ENCODE results near the gene KLF14. TPM values are rescaled to one million over a fixed set of nuclear protein-coding genes. Genes with fewer than 3 reads are reported as not detected.
A peak's percentile ranks its signal among the peaks of the same experiment; 100 is the strongest.

The KLF14 gene
- total RNA-seq, 1 donor from 2014 or later: 0.52 TPM

DNA sequence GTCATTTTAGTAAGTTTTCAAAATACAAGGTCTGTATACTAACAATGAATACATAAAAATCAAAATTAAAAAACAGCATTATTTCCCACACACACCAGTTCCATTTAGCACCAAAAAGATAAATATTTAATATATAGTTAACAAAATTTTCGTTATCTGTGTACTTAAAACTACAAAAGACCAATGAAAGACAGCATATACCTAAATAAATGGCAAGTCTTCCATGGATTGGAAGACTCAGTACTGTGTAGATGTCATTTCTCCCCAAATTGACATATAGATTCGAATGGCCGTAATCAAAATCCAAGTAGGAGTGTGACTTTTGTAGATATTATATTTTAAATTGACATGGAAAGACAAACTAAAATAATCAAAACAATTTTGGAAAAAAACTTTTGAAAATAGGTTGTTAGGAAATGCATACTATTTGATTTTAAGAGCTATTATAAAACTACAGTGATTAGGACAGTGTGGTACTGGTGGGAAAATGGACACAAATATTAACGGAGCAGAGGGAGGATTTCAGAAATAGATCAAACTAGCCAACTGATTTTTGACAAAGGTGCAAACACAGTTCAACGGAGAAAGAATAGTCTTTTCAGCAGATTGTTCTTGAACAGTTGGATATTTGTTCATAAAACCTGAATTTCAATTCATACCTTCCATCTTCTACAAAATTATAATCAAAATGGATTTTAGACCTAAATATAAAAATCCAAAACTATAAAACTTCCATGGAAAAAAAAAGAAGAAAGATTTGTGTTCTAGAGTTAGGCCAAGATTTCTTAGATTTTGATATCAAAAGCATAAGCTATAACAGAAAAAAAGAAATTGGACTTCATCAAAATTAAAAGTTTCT lies 14.8 kb upstream of the KLF14 start:
- Histone ChIP-seq H3K9ac (ENCODE audit: low read depth in 1 of 3, low read length in 3 of 3) (no peak overlapping the region), H3K36me3 (ENCODE audit: control insufficient read depth in 3 of 3, insufficient read depth in 3 of 3, low read length in 3 of 3) (no peaks in the 10 kb centered on the region), H3K9me3 (ENCODE audit: control insufficient read depth in 3 of 3, low read length in 3 of 3) (no peaks in the 10 kb centered on the region), H3K4me1 (ENCODE audit: control insufficient read depth in 3 of 3, insufficient read depth in 3 of 3, low read length in 3 of 3) (no peaks in the 10 kb centered on the region), H3K4me3 (ENCODE audit: low read length in 3 of 3) (no peak overlapping the region), H3K27ac (ENCODE audit: low read depth, low read length) (no peak overlapping the region), H3K27me3 (ENCODE audit: control insufficient read depth in 3 of 3, insufficient read depth in 3 of 3, low read length in 3 of 3) (peaks cover 0 to 3% (median 0%) of the 10 kb centered on the region in 3 donors)

DNA sequence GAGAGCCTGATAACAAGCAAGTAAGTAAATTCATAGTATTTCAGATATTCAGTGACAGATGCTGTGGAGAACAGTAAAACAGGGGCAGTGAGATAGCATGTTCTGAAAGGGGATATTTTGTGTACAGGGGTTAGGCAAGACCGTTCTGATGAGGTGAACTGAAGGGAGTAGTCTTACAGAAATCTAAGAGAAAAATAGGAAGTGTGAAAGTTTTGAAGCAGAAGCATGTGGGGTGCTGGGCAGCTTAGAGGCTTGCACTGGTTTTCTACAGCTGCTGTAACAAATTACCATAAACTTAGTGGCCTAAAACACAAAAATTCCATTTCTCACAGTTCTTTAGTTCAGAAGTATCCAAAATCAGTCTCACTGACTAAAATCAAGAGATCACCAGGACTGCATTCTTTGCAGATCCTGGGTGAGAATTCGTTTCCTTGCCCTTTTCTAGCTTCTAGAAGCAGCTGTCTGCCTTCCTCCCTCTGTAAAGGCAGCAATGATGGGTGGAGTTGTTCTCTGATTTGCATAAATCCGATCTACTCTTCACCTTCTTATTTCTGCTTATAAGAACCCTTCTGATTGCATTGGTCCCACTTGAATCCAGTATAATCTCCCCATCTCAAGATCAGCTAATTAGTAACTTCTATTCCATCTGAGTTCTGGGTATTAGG lies 7.5 kb upstream of the KLF14 start:
- no peak overlapping the region for H3K9ac ChIP-seq (ENCODE audit: low read depth in 1 of 3, low read length in 3 of 3)
- H3K4me1 ChIP-seq (ENCODE audit: control insufficient read depth in 3 of 3, insufficient read depth in 3 of 3, low read length in 3 of 3): no peaks in the 10 kb centered on the region
- H3K4me3 ChIP-seq (ENCODE audit: low read length in 3 of 3): no peak overlapping the region
- H3K9me3 ChIP-seq (ENCODE audit: control insufficient read depth in 3 of 3, low read length in 3 of 3): no peaks in the 10 kb centered on the region
- H3K27ac ChIP-seq (ENCODE audit: low read depth, low read length): no peak overlapping the region
- no peaks in the 10 kb centered on the region for H3K36me3 ChIP-seq (ENCODE audit: control insufficient read depth in 3 of 3, insufficient read depth in 3 of 3, low read length in 3 of 3)
- H3K27me3 ChIP-seq (ENCODE audit: control insufficient read depth in 3 of 3, insufficient read depth in 3 of 3, low read length in 3 of 3): peaks cover 3 to 18% (median 8%) of the 10 kb centered on the region in 3 donors

DNA sequence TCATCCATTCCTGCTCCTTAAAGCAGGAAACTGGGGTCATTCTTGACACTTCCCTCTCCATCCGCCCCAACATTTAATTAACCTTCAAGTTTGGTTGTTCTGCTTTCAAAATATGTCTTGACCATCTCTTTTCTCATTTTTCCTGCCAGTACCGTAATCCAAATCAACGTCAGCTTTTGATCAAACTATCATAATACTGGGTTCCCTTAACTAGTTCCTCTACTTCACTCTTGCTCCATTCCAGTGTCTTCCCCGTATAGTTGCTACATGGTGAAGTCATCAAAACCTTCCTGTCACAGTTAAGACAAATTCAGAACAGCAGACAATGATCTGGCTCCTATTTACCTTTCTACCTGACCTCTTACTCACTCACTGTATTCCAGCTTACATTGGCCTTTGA lies 6.6 kb upstream of the KLF14 start:
- no peak overlapping the region for H3K9ac ChIP-seq (ENCODE audit: low read depth in 1 of 3, low read length in 3 of 3)
- no peak overlapping the region for H3K4me3 ChIP-seq (ENCODE audit: low read length in 3 of 3)
- H3K4me1 ChIP-seq (ENCODE audit: control insufficient read depth in 3 of 3, insufficient read depth in 3 of 3, low read length in 3 of 3): no peaks in the 10 kb centered on the region
- no peak overlapping the region for H3K27ac ChIP-seq (ENCODE audit: low read depth, low read length)
- no peaks in the 10 kb centered on the region for H3K36me3 ChIP-seq (ENCODE audit: control insufficient read depth in 3 of 3, insufficient read depth in 3 of 3, low read length in 3 of 3)
- no peaks in the 10 kb centered on the region for H3K9me3 ChIP-seq (ENCODE audit: control insufficient read depth in 3 of 3, low read length in 3 of 3)
- H3K27me3 ChIP-seq (ENCODE audit: control insufficient read depth in 3 of 3, insufficient read depth in 3 of 3, low read length in 3 of 3): peaks cover 3 to 24% (median 8%) of the 10 kb centered on the region in 3 donors

DNA sequence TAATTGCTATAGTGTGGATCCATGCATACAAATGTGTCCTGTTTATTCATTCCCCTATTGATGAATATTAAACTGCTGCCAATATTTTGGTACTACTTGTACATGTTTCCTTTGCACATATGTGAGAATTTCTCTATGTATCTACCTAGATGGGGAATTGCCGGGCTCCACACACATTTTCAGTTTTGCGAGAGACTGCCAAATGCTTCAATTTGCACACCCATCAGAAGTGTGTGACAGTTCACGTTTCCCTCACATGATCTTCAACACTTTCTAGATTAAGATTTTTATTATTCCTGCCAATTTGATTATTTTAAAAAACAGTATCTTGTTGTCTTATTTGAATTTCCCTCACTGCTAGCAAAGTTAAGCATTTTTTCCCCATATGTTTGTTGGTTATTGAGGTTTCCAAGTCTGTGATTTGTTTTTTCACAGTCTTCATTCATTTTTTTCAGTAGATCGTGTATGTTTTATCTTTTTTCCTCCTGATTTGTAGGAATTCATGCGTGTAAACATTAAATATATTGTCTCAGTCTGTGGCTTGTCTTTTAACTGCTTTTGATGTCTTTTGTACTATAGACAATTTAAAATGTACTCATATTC lies 2.4 kb upstream of the KLF14 start:
- Histone ChIP-seq H3K9me3 (ENCODE audit: control insufficient read depth in 3 of 3, low read length in 3 of 3) (peaks cover 7 to 14% (median 12%) of the 10 kb centered on the region in 3 donors), H3K4me3 (ENCODE audit: low read length in 3 of 3) (no peak overlapping the region), H3K9ac (ENCODE audit: low read depth in 1 of 3, low read length in 3 of 3) (no peak overlapping the region), H3K27ac (ENCODE audit: low read depth, low read length) (no peak overlapping the region), H3K27me3 (ENCODE audit: control insufficient read depth in 3 of 3, insufficient read depth in 3 of 3, low read length in 3 of 3) (peaks cover 8 to 38% (median 20%) of the 10 kb centered on the region in 3 donors), H3K4me1 (ENCODE audit: control insufficient read depth in 3 of 3, insufficient read depth in 3 of 3, low read length in 3 of 3) (no peaks in the 10 kb centered on the region), H3K36me3 (ENCODE audit: control insufficient read depth in 3 of 3, insufficient read depth in 3 of 3, low read length in 3 of 3) (no peaks in the 10 kb centered on the region)

DNA sequence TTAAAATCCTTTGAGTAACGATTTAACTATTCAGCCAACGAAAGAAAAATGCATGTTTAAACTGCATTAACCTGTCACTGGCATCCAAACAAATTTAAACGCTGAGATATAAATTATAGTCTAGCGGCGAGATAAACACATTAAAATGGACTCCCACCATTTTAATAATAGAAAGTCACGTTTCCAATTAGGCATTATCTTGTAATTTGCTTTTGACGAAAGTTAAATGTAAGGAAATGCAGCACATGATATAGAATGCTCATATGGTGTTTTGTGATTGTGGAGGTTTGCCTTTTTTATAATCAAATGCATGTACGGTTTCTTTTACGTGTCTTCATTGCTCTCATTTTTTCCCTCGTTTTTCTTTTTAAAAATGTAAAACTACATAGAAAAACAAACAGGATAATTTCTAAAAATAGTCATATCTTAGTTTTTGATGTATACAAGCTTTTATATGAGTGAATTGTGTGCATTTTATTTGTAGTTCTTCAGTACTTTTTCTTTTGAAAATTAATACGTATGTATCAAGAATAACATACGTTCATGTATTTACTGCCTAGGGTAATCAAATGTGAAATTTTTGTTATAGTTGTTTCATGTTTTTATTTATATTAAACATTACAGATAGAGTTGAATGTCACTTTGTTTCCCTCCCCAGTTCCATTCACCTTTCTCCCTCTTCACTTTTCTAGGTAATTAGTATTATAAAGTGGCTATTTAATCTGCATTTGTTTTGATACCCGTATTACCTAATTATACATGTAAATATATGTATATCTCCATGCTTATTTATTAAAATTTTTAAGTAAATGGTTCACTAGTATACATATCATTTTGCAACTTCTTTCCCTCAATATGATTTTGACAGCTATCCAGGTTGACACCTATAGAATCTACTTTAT lies 1.1 kb upstream of the KLF14 start:
- H3K4me3 ChIP-seq (ENCODE audit: low read length in 3 of 3): peak overlapping the region; percentile 55 to 64 (median 63)
- H3K36me3 ChIP-seq (ENCODE audit: control insufficient read depth in 3 of 3, insufficient read depth in 3 of 3, low read length in 3 of 3): no peaks in the 10 kb centered on the region
- no peaks in the 10 kb centered on the region for H3K4me1 ChIP-seq (ENCODE audit: control insufficient read depth in 3 of 3, insufficient read depth in 3 of 3, low read length in 3 of 3)
- peak overlapping the region; percentile 70 for H3K27ac ChIP-seq (ENCODE audit: low read depth, low read length)
- H3K27me3 ChIP-seq (ENCODE audit: control insufficient read depth in 3 of 3, insufficient read depth in 3 of 3, low read length in 3 of 3): peaks cover 8 to 40% (median 24%) of the 10 kb centered on the region in 3 donors
- H3K9me3 ChIP-seq (ENCODE audit: control insufficient read depth in 3 of 3, low read length in 3 of 3): peaks cover 11 to 14% (median 12%) of the 10 kb centered on the region in 3 donors
- H3K9ac ChIP-seq (ENCODE audit: low read depth in 1 of 3, low read length in 3 of 3): peak overlapping the region; percentile 61 to 75 (median 63)

DNA sequence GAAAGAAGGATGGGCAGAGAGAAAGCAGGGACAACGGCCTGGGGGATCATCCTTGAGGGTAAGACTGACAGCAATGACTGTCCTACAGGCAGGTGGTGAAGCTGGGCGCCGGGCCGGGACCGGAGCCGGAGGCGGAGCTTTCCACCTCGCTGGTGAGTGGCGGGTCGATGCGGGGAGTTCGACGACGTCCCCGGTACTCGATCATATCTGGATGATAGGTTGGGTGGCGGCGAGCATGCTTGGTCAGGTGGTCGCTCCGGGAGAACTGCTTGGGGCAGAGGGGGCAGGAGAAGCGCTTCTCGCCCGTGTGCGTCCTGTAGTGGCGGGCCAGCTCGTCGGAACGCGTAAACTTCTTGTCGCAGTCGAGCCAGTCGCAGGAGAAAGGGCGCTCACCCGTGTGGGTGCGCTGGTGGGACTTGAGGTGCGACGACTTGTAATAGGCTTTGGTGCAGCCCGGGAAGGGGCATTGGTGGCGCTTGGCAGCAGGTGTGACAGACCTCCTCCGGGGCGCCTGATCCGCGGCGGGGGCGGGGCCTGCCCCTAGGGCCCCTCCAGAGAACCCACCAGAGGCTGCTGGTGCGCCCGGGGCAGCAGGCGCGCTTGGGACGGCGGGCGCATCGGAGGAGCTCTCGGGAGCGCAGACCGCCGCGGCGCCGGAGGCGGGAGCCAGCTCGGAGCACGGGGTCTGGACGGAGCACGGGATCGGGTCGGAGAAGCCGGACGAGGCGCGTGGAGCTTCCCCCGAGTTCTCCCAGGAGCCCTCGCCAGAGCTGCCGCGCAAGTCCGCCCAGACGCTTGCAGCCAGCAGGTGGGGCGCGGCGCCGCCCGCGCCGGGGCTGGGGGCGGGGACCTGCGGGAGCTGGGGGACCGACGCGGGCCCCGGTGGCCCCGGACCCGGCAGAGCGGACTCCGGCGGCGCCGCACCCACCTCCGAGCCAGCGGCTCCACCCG lies 752 bp downstream of the KLF14 start:
- H3K27me3 ChIP-seq (ENCODE audit: control insufficient read depth in 3 of 3, insufficient read depth in 3 of 3, low read length in 3 of 3): peaks cover 13 to 36% (median 24%) of the 10 kb centered on the region in 3 donors
- peak overlapping the region; percentile 46 to 53 (median 48) for H3K4me3 ChIP-seq (ENCODE audit: low read length in 3 of 3)
- no peak overlapping the region for H3K27ac ChIP-seq (ENCODE audit: low read depth, low read length)
- peak overlapping the region in 1 of 3 donors; percentile 71 for H3K9ac ChIP-seq (ENCODE audit: low read depth in 1 of 3, low read length in 3 of 3)
- no peaks in the 10 kb centered on the region for H3K4me1 ChIP-seq (ENCODE audit: control insufficient read depth in 3 of 3, insufficient read depth in 3 of 3, low read length in 3 of 3)
- no peaks in the 10 kb centered on the region for H3K36me3 ChIP-seq (ENCODE audit: control insufficient read depth in 3 of 3, insufficient read depth in 3 of 3, low read length in 3 of 3)
- peaks cover 11 to 14% (median 12%) of the 10 kb centered on the region in 3 donors for H3K9me3 ChIP-seq (ENCODE audit: control insufficient read depth in 3 of 3, low read length in 3 of 3)

DNA sequence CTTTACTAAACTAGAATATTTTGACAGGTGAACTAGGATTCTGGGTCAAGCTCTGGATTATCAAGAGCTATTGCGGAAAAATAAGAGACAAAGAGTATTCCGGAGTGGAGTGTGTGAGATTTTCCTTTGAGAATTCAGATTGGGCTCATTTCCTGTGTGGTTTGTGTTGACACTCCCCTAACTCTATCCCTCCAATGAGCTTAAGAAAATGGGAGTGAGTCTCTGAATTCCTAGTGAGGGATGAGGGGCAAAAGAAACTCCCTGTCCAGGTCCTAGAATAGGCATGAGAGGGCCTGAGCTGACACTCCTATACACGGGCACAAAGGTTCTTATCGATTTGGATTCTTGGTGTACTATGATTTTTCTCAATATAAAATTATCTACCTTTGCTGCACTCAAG lies 10.2 kb downstream of the KLF14 start:
- Histone ChIP-seq H3K4me1 (ENCODE audit: control insufficient read depth in 3 of 3, insufficient read depth in 3 of 3, low read length in 3 of 3) (peaks cover 0 to 2% (median 0%) of the 10 kb centered on the region in 3 donors), H3K9ac (ENCODE audit: low read depth in 1 of 3, low read length in 3 of 3) (no peak overlapping the region), H3K27me3 (ENCODE audit: control insufficient read depth in 3 of 3, insufficient read depth in 3 of 3, low read length in 3 of 3) (peaks cover 0 to 2% (median 0%) of the 10 kb centered on the region in 3 donors), H3K9me3 (ENCODE audit: control insufficient read depth in 3 of 3, low read length in 3 of 3) (no peaks in the 10 kb centered on the region), H3K27ac (ENCODE audit: low read depth, low read length) (no peak overlapping the region), H3K4me3 (ENCODE audit: low read length in 3 of 3) (no peak overlapping the region), H3K36me3 (ENCODE audit: control insufficient read depth in 3 of 3, insufficient read depth in 3 of 3, low read length in 3 of 3) (no peaks in the 10 kb centered on the region)

DNA sequence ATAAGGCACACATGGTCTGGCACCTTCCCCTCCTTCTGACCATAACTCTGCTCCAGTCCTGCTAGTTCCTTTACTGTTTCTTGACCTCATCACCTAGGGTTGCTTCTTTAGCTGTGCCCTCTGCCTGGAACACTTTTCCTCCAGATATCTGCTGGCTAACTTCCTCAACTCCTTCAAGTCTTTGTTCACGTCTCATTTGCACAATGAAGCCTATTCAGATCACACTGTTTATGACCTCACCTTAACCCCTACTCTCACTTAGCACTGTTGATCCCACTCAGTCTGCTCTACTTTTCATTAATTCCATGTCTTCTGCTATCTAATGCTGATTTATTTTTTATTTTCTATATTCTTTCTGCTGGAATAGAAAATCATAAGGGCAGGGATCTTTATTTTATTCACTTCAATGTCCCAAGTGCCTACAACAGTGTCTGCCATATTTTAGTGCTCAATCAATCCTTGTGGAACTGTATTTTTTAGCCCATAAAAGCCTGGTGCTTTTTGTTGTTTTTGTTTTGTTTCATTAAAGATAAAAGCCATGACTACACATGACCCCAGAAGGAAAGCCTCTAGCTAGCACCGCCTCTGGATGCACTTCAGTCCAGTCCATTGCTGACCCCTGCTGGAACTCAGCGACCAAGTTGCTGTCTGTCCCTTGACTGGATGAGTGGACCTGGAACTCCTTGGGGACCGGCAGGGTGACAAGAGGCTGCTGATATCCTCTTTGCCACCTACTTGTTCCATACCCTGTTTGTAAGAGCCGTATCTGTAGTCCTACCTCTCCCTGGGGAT lies 12.3 kb downstream of the KLF14 start:
- H3K4me1 ChIP-seq (ENCODE audit: control insufficient read depth in 3 of 3, insufficient read depth in 3 of 3, low read length in 3 of 3): peaks cover 0 to 2% (median 0%) of the 10 kb centered on the region in 3 donors
- no peak overlapping the region for H3K27ac ChIP-seq (ENCODE audit: low read depth, low read length)
- H3K9ac ChIP-seq (ENCODE audit: low read depth in 1 of 3, low read length in 3 of 3): no peak overlapping the region
- no peak overlapping the region for H3K4me3 ChIP-seq (ENCODE audit: low read length in 3 of 3)
- no peaks in the 10 kb centered on the region for H3K36me3 ChIP-seq (ENCODE audit: control insufficient read depth in 3 of 3, insufficient read depth in 3 of 3, low read length in 3 of 3)
- peaks cover 0 to 2% (median 0%) of the 10 kb centered on the region in 3 donors for H3K27me3 ChIP-seq (ENCODE audit: control insufficient read depth in 3 of 3, insufficient read depth in 3 of 3, low read length in 3 of 3)
- no peaks in the 10 kb centered on the region for H3K9me3 ChIP-seq (ENCODE audit: control insufficient read depth in 3 of 3, low read length in 3 of 3)
